ENCODE measurements around the gene TEAD4. TPM values are rescaled to one million over a fixed set of nuclear protein-coding genes. Genes with fewer than 3 reads are reported as not detected.

Gene TEAD4
- total and polyA plus RNA-seq, 8 donors, result 12.2 to 34.1 (median 13.8) TPM

DNA sequence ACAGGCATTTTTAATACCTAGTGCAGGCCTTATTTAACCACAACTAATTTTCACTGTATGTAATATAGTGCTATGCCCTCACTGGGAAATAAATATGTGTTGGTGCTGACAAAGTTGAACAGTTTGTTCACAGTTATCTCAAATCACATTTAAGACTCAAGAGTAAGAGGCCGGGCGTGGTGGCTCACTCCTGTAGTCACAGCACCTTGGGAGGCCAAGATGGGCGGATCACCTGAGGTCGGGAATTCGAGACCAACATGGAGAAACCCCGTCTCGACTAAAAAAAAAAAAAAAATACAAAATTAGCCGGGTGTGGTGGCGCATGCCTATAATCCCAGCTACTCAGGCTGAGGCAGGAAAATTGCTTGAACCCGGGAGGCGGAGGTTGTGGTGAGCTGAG, 22.9 kb upstream of the TEAD4 start:
- H3K4me1 ChIP-seq, result no peaks in the 10 kb centered on the region
- DNase-seq (no peak), ATAC-seq (no peak)
- TF ChIP-seq, protein P1, sequence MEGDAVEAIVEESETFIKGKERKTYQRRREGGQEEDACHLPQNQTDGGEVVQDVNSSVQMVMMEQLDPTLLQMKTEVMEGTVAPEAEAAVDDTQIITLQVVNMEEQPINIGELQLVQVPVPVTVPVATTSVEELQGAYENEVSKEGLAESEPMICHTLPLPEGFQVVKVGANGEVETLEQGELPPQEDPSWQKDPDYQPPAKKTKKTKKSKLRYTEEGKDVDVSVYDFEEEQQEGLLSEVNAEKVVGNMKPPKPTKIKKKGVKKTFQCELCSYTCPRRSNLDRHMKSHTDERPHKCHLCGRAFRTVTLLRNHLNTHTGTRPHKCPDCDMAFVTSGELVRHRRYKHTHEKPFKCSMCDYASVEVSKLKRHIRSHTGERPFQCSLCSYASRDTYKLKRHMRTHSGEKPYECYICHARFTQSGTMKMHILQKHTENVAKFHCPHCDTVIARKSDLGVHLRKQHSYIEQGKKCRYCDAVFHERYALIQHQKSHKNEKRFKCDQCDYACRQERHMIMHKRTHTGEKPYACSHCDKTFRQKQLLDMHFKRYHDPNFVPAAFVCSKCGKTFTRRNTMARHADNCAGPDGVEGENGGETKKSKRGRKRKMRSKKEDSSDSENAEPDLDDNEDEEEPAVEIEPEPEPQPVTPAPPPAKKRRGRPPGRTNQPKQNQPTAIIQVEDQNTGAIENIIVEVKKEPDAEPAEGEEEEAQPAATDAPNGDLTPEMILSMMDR (IDR thresholded peaks at IDR 0.05), result no peak
- peaks cover 0 to 75% of the 10 kb centered on the region in 2 donors for H3K36me3 ChIP-seq
- H3K9me3 ChIP-seq, result no peaks in the 10 kb centered on the region
- H3K27me3 ChIP-seq, result no peaks in the 10 kb centered on the region
- H3K27ac ChIP-seq, result no peak overlapping the region
- intact Hi-C loops (cut with DNase I), result no loop called here
- H3K4me3 ChIP-seq, result no peak overlapping the region

DNA sequence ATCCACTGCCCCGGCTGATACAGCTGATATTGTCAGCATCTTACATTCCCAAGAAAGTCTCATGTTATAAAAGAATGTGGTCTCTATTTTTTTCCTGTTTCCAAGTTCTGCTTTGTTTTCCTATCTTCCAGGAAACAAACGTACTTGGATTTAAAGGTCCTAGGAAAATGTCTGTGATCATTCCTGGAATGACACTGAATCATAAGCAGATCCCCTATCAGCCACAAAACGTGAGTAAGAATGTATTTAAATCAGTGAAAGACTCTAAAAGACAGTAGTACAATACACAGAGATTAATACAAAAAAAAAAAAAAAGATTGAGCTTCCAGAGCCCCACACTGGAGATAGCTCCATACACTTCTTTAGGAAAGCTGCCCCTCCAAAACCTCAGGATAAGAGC, 21.7 kb upstream of the TEAD4 start:
- Histone ChIP-seq H3K36me3 (peaks cover 0 to 66% of the 10 kb centered on the region in 2 donors), H3K4me1 (no peaks in the 10 kb centered on the region), H3K4me3 (no peak overlapping the region), H3K27ac (no peak overlapping the region), H3K9me3 (no peaks in the 10 kb centered on the region), H3K27me3 (no peaks in the 10 kb centered on the region)
- DNase-seq (no peak), ATAC-seq (no peak)
- intact Hi-C loops (cut with DNase I), result no loop called here
- TF ChIP-seq, protein P1 (IDR thresholded peaks at IDR 0.05), result no peak

DNA sequence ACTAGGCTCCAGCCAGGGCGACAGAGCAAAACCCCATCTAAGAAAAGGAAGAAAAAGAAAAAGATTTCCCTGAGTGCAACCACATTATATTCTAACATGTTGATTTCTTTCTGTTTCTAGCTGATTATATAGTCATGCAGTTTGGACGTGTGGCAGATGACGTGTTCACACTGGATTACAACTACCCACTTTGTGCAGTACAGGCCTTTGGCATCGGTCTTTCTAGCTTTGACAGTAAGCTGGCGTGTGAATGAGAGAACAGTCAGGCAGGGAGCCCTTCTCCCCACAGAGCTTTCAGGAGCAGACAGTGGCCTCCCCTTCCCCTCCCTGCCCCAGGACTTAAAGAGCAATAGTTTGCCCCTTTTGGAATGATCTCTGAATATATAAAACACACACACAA, 20.0 kb upstream of the TEAD4 start:
- Histone ChIP-seq H3K27ac (no peak overlapping the region), H3K4me3 (no peak overlapping the region), H3K36me3 (peaks cover 0 to 52% of the 10 kb centered on the region in 2 donors), H3K4me1 (no peaks in the 10 kb centered on the region), H3K9me3 (no peaks in the 10 kb centered on the region), H3K27me3 (no peaks in the 10 kb centered on the region)
- intact Hi-C loops (cut with DNase I), result no loop called here
- ATAC-seq (no peak), DNase-seq (no peak)
- TF ChIP-seq, protein P1 (IDR thresholded peaks at IDR 0.05), result no peak

DNA sequence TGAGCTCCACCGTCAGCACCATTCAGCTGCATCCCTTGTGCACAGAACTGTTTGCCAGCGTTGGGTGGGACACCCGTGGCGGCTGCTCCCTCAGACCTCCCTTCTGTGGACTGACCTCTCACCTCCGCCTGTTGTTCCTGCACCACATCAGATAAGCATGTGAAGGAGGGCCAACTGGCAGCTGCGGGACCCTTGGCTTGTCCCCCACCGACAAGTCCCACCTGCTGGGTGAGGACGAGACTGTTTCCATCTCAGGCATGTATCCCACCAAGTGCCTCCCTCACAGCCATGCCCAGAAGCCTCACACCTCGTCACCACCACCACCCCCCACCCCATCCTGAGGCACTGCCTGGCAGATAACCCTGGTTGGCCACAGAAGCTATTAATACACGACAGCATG, 18.6 kb upstream of the TEAD4 start:
- Histone ChIP-seq H3K27me3 (no peaks in the 10 kb centered on the region), H3K4me1 (no peaks in the 10 kb centered on the region), H3K36me3 (peaks cover 0 to 40% of the 10 kb centered on the region in 2 donors), H3K4me3 (no peak overlapping the region), H3K27ac (no peak overlapping the region), H3K9me3 (no peaks in the 10 kb centered on the region)
- TF ChIP-seq, protein P1 (IDR thresholded peaks at IDR 0.05), result no peak
- ATAC-seq (no peak), DNase-seq (no peak)
- intact Hi-C loops (cut with DNase I), result no loop called here

DNA sequence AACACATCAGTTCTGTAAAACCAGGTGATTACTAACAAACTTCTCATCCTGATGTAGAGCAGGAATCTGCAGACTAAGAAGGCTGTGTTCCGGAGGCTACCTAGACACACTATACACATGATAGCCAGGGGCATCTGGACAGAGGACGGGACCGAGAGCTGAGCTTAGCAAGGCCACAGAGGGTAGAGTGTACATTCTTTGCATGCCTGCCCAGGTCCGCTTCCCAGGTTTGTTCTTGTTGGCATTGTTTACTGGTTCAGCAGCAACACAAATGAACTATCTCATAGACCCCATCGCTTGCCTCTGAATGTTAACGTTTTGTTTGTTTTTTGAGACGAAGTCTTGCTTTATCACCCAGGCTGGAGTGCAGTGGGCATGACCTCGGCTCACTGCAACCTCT, 17.7 kb upstream of the TEAD4 start:
- intact Hi-C loops (cut with DNase I), result no loop called here
- no peaks in the 10 kb centered on the region for H3K9me3 ChIP-seq
- no peak overlapping the region for H3K27ac ChIP-seq
- ATAC-seq (no peak), DNase-seq (no peak)
- TF ChIP-seq, protein P1 (IDR thresholded peaks at IDR 0.05), result no peak
- H3K4me1 ChIP-seq, result no peaks in the 10 kb centered on the region
- H3K27me3 ChIP-seq, result no peaks in the 10 kb centered on the region
- H3K36me3 ChIP-seq, result peaks cover 0 to 36% of the 10 kb centered on the region in 2 donors
- H3K4me3 ChIP-seq, result no peak overlapping the region
